Activated CD4-positive, alpha-beta T cell treated with anti-CD3 and anti-CD28 coated beads, Interleukin-2, amount 50 U/mL, for 48 hours (primary cell): ENCODE measurements around the gene ISG20L2.

ENCODE experiments used
- DNase-seq, 2 experiments: peaks; one replicate each; pipeline ENCODE4 v3.0.0-alpha.2; 2020

Gene ISG20L2

GRCh38 chr1:156752843-156753482, 24.4 kb upstream of the ISG20L2 start:
- DNase-seq, result no peak

- peak; percentile 98 for DNase-seq
Observed at GRCh38 chr1:156751757-156752481, 23.4 kb upstream of the ISG20L2 start.

- DNase-seq, result no peak
Observed at GRCh38 chr1:156751451-156751756, 22.8 kb upstream of the ISG20L2 start, which contains the start of gene HDGF. Gene HDGF, minus strand, starts transcription at chr1:156751675. Its CDS starts 246 bp downstream, at chr1:156751429.

GRCh38 chr1:156750711-156751450, 22.3 kb upstream of the ISG20L2 start:
- peak; percentile 45 to 49 for DNase-seq

- DNase-seq, result peak; percentile 64 to 72
Observed at GRCh38 chr1:156750191-156750672, 21.7 kb upstream of the ISG20L2 start.

- DNase-seq, result peak; percentile 18 to 39
Observed at GRCh38 chr1:156749419-156750118, 21.0 kb upstream of the ISG20L2 start.

GRCh38 chr1:156748670-156749418, 20.3 kb upstream of the ISG20L2 start:
- peak; percentile 34 to 46 for DNase-seq

- DNase-seq, result no peak
Observed at GRCh38 chr1:156747742-156748669, 19.4 kb upstream of the ISG20L2 start.

- DNase-seq, result peak; percentile 69 to 72
Observed at GRCh38 chr1:156746728-156747631, 18.4 kb upstream of the ISG20L2 start.

- DNase-seq, result no peak
Observed at GRCh38 chr1:156746406-156746727, 17.8 kb upstream of the ISG20L2 start.

GRCh38 chr1:156745881-156746280, 17.3 kb upstream of the ISG20L2 start:
- DNase-seq, result no peak

- DNase-seq, result no peak
Observed at GRCh38 chr1:156744786-156745419, 16.3 kb upstream of the ISG20L2 start.

- DNase-seq, result no peak
Observed at GRCh38 chr1:156744344-156744743, 15.8 kb upstream of the ISG20L2 start.

- DNase-seq, result no peak
Observed at GRCh38 chr1:156743367-156744302, 15.1 kb upstream of the ISG20L2 start.

GRCh38 chr1:156742801-156743200, 14.2 kb upstream of the ISG20L2 start:
- no peak for DNase-seq

- peak in 1 of 2 experiments; percentile 27 for DNase-seq
Observed at GRCh38 chr1:156742017-156742416, 13.5 kb upstream of the ISG20L2 start.

GRCh38 chr1:156741481-156741983, 13.0 kb upstream of the ISG20L2 start:
- DNase-seq, result peak; percentile 51 to 59
